ENCODE measurements around the gene DTNBP1. TPM values are rescaled to one million over a fixed set of nuclear protein-coding genes. Genes with fewer than 3 reads are reported as not detected.

DTNBP1 gene
- total RNA-seq, 2 donors from 2014 or later = 21.0 to 26.9 TPM

DNA sequence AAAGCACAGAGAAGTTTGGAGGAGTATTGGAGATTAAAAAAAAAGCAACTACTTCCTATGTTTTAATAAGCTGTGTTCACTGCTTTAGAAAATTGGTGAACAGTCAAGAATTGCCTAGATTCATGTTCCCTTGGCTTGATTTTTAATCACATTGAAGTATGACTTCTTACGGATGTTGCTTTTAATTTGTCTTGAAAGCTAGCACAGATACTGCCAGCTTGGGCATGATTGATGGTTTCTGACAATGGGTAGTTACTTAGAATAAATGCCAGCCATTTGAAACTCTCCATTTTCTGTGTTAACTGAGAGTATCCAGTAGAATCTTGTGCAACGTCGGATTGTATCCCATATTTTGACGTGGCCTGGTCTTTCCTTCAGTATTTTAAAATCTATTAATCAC lies 178.0 kb downstream of the DTNBP1 start:
- DNase-seq (no peak), ATAC-seq (no peak)
- intact Hi-C loops (cut with DNase I, micrococcal nuclease) = no loop called here

- ATAC-seq = no peak
Measured at GRCh38 chr6:15484140-15484539, 178.7 kb downstream of the DTNBP1 start.

GRCh38 chr6:15483060-15483459 lies 179.8 kb downstream of the DTNBP1 start:
- intact Hi-C loops (cut with DNase I, micrococcal nuclease) = no loop called here
- ATAC-seq = no peak
- no peak for DNase-seq

More at GRCh38 chr6:15484140-15484539, 178.7 kb downstream of the DTNBP1 start:
- intact Hi-C loops (cut with DNase I, micrococcal nuclease) = no loop called here
- no peak for DNase-seq

GRCh38 chr6:15481390-15482291 lies 181.2 kb downstream of the DTNBP1 start:
- DNase-seq = no peak
- no peak for ATAC-seq
- intact Hi-C loops (cut with DNase I, micrococcal nuclease) = no loop called here

- ATAC-seq = no peak
- no peak for DNase-seq
- intact Hi-C loops (cut with DNase I, micrococcal nuclease) = no loop called here
Measured at GRCh38 chr6:15480525-15480924, 182.3 kb downstream of the DTNBP1 start.

DNA sequence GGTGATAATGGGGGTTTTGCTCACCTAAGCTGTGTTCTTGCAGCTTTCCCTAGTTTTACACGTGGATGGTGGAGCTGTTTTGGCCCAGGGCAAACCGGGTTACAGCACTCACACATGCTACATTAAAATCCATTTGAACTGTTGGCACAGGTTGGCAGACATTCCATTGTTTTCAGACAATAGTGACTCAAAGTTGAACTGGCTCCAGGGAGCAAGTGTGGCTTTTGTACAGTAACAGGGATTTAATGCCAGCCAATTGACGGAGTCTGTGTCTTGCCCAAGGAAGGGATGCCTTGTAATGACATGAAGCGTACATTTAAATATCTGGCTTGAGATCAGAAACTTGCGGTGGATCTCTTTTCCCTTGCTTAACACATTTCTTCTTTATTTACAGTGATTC lies 183.1 kb downstream of the DTNBP1 start:
- DNase-seq (no peak), ATAC-seq (no peak)
- intact Hi-C loops (cut with DNase I, micrococcal nuclease) = no loop called here

DNA sequence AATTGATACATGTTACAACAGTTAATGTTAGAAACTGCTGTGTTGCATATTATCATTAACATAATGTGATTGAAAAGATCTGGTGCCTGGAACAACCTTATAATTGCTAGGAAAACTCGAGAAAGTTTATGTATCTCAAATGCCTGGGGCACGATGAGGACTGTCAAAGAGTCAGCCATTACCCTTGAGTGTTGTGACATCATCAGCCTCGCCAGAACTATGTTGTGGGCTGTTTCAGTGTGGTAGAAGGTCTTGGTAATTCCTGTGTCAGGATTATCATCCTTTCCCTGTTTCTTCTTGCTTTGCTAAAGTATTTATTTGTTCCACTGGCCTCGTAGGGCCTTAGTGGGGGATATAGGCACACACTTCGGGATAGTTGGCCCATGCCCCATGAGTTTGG lies 185.1 kb downstream of the DTNBP1 start:
- intact Hi-C loops (cut with DNase I, micrococcal nuclease) = no loop called here
- ATAC-seq (no peak), DNase-seq (no peak)

GRCh38 chr6:15476631-15477380 lies 186.0 kb downstream of the DTNBP1 start:
- intact Hi-C loops (cut with DNase I, micrococcal nuclease) = no loop called here
- DNase-seq (no peak), ATAC-seq (no peak)

GRCh38 chr6:15475872-15476271 lies 187.0 kb downstream of the DTNBP1 start:
- DNase-seq = no peak
- ATAC-seq = no peak
- intact Hi-C loops (cut with DNase I, micrococcal nuclease) = no loop called here

DNA sequence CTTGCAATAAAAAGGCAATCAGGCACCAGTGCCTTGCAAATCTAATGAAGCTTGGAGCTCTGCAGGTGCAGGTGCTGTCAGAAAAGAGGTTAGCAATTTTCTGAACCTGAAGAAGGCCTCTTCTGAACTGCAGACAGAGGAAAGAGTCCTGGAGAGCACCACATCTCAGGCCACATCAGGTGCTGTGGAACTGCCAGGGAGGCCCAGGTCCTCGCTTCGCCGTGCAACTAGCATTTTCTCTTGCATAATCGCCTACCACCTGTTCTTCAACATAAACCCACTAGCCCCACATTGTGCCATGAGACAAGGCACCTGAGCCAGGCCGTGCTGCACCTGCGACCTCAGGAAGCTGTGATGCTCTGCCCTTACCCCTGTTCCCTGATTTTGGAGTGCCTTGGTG lies 187.6 kb downstream of the DTNBP1 start:
- DNase-seq = no peak
- ATAC-seq = no peak
- intact Hi-C loops (cut with DNase I, micrococcal nuclease) = no loop called here

DNA sequence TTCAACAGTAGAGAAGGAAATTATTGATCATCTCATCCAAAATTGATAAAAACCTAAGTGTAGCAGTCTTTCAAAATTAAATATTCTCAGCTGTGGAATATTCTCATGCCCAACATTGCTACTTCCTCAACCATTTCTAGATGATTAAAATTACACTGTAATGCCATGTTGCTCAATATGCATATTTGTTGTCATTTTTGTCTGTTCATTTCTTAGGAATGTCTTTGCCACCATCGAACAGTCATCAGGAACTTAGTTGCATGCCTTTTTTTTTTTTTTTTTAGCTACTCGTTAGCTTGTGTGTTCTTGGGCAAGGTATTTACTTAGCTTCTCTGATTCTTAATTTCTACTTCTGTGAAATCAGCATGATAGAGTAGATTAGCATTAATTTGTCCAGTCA lies 188.6 kb downstream of the DTNBP1 start:
- DNase-seq (no peak), ATAC-seq (no peak)
- intact Hi-C loops (cut with DNase I, micrococcal nuclease) = no loop called here

GRCh38 chr6:15473741-15474161 lies 189.1 kb downstream of the DTNBP1 start:
- DNase-seq = no peak
- ATAC-seq = no peak
- intact Hi-C loops (cut with DNase I, micrococcal nuclease) = no loop called here

DNA sequence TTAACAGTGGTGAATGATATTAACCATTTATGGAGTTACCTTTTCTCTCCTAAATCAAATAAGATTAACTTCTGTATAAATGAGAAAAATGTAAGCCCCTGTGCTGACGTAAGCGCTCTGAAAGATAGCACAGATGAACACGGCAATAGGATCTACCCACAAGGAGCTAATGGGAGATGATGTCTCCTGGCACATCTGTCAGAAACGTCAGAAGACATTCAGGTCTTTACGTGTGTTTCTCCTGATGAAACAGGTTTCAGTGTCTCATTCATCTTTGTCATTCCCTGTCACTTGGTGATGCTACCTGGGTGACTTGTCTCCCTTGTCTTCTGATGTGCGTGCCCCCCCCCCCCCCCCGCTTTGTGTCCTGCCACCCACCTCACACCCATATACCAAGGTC lies 189.7 kb downstream of the DTNBP1 start:
- no peak for ATAC-seq
- intact Hi-C loops (cut with DNase I, micrococcal nuclease) = no loop called here
- DNase-seq = no peak
